ENCODE data around the gene NARS2. TPM values are rescaled to one million over a fixed set of nuclear protein-coding genes. Genes with fewer than 3 reads are reported as not detected.

The NARS2 gene
- total RNA-seq, 4 donors from 2014 or later, result 9.0 to 22.1 (median 9.2) TPM

DNA sequence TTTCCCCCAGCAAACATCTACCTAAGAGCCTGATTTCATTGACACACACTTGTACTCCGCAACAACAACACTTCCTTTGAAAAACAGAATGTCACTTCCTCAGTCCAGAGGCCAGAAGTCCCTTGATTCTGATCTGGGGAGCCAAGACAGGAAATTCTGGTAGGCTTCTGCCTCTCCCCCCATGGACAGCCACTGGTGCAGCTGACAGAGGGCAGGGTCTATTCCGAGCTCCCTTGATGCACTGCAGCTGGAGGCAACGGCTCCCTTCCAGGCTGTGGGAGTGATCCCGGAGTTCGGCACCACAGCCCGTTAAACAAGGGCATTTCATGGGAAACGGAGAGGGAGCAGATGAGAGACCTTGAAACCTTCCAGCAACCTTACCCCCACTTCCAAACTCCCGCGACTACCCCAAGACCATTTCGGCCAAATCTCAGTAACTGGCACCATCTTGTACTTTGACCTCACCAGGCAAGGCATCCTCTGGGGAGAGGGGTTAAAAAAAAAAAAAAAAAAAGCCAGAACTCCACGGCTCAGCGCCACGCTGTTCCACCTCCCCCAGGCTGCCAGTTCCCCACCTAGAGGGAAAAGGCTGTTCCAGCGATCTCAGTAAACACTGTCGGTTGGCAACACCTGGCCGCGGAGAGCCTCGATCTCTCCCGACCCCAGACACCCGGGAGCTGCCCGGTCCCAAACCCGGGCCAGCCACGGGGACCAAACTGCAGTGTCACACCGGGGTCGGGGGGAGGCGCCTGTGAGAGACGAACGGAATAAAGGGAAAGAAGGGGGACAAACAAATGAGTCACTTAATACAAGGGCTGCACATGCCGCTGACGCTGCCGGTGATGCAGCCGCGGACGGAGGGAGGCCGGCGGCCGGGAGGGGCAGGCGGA, 158.1 kb downstream of the NARS2 start:
- Histone ChIP-seq H3K9me3 (no peaks in the 10 kb centered on the region), H3K4me3 (peak overlapping the region; percentile 58 to 98), H3K4me1 (peaks cover 0 to 59% (median 18%) of the 10 kb centered on the region in 3 donors), H3K36me3 (no peaks in the 10 kb centered on the region), H3K27ac (peak overlapping the region; percentile 89 to 100 (median 94)), H3K27me3 (no peaks in the 10 kb centered on the region)
- peak; percentile 26 to 58 (median 40) for TF ChIP-seq CTCF (IDR thresholded peaks at IDR 0.05)
- no peak for TF ChIP-seq EP300 (IDR thresholded peaks at IDR 0.05)
- TF ChIP-seq POLR2AphosphoS5 (IDR thresholded peaks at IDR 0.05), result peak; percentile 91
- peak in 1 of 2 donors; percentile 85 for TF ChIP-seq POLR2A (IDR thresholded peaks at IDR 0.05)
- ATAC-seq, result peak; percentile 65
- WGBS, 2 donors (ENCODE audit: low coverage in 1 of 2), result 2 to 5% methylated on average over 3 to 10 of the region's 38 CpGs

GRCh38 chr11:78415338-78415737, 159.3 kb downstream of the NARS2 start:
- Histone ChIP-seq H3K4me3 (no peak overlapping the region), H3K9me3 (peaks cover 0 to 5% (median 0%) of the 10 kb centered on the region in 3 donors), H3K27me3 (no peaks in the 10 kb centered on the region), H3K4me1 (peaks cover 0 to 52% (median 18%) of the 10 kb centered on the region in 3 donors), H3K36me3 (no peaks in the 10 kb centered on the region), H3K27ac (peak overlapping the region in 3 of 4 donors; percentile 63 to 100 (median 94))
- 56 to 79% methylated on average over 4 of the region's 4 CpGs for WGBS, 2 donors (ENCODE audit: low coverage in 1 of 2)
- ATAC-seq, result no peak
- TF ChIP-seq POLR2AphosphoS5 (IDR thresholded peaks at IDR 0.05) (no peak), EP300 (IDR thresholded peaks at IDR 0.05) (no peak), CTCF (IDR thresholded peaks at IDR 0.05) (no peak), POLR2A (IDR thresholded peaks at IDR 0.05) (no peak)

DNA sequence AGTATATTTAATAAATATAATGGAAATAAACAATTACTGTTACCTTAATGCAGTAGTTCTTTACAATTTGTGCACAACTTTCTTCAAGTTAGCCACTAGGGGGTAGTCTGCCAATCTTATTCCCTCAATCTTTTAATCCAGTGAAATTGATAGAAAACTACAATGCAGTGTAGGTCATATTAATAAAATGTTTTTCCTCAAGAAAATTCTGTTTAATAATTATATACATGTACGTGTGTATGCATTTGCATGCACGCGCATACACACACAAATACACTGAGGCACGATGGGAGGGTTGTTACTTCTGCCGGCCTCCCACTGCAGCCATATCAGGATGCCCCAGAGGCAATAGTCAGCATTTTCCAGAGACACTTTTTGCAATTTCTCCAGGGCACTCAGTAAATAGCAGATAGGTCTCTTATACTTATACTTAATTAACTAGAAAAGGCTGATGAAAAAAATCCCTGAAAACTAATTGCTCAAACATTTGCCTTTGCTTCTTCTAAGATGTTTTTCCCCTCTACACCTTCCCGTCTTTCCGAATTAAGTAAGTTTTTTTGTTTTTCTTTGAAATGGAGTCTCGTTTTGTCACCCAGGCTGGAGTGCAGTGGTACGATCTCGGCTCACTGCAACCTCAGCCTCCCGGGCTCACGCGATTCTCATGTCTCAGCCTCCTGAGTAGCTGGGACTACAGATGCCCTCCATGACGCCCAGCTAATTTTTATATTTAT, 160.2 kb downstream of the NARS2 start:
- H3K36me3 ChIP-seq, result no peaks in the 10 kb centered on the region
- H3K27ac ChIP-seq, result peak overlapping the region in 1 of 4 donors; percentile 100
- no peaks in the 10 kb centered on the region for H3K27me3 ChIP-seq
- TF ChIP-seq POLR2A (IDR thresholded peaks at IDR 0.05), result no peak
- peak in 3 of 4 experiments; percentile 38 to 52 (median 49) for TF ChIP-seq CTCF (IDR thresholded peaks at IDR 0.05)
- peaks cover 0 to 12% (median 0%) of the 10 kb centered on the region in 3 donors for H3K9me3 ChIP-seq
- no peak for ATAC-seq
- no peak overlapping the region for H3K4me3 ChIP-seq
- WGBS, 2 donors (ENCODE audit: low coverage in 1 of 2), result 81 to 93% methylated on average over 3 to 13 of the region's 14 CpGs
- H3K4me1 ChIP-seq, result peaks cover 0 to 43% (median 14%) of the 10 kb centered on the region in 3 donors

- no peak overlapping the region for H3K4me3 ChIP-seq
- peaks cover 0 to 12% (median 0%) of the 10 kb centered on the region in 3 donors for H3K9me3 ChIP-seq
- TF ChIP-seq POLR2AphosphoS5 (IDR thresholded peaks at IDR 0.05) (no peak), POLR2A (IDR thresholded peaks at IDR 0.05) (no peak), CTCF (IDR thresholded peaks at IDR 0.05) (no peak)
- no peak for ATAC-seq
- peaks cover 0 to 7% (median 0%) of the 10 kb centered on the region in 3 donors for H3K4me1 ChIP-seq
- WGBS, 2 donors (ENCODE audit: low coverage in 1 of 2), result 100% methylated on average over 1 to 3 of the region's 3 CpGs
- no peaks in the 10 kb centered on the region for H3K27me3 ChIP-seq
- no peak overlapping the region for H3K27ac ChIP-seq
- H3K36me3 ChIP-seq, result no peaks in the 10 kb centered on the region
These were observed 166.0 kb downstream of the NARS2 start for GRCh38 chr11:78408619-78409018.

All from gastroesophageal sphincter (tissue), 4 donors.